ENCODE data around the gene BDKRB2.
"Not testable (repeated sequence)": the region's sequence is repeated elsewhere in the genome, so short reads cannot be mapped to it uniquely, and the experiment has no call there.

BDKRB2 gene

DNA sequence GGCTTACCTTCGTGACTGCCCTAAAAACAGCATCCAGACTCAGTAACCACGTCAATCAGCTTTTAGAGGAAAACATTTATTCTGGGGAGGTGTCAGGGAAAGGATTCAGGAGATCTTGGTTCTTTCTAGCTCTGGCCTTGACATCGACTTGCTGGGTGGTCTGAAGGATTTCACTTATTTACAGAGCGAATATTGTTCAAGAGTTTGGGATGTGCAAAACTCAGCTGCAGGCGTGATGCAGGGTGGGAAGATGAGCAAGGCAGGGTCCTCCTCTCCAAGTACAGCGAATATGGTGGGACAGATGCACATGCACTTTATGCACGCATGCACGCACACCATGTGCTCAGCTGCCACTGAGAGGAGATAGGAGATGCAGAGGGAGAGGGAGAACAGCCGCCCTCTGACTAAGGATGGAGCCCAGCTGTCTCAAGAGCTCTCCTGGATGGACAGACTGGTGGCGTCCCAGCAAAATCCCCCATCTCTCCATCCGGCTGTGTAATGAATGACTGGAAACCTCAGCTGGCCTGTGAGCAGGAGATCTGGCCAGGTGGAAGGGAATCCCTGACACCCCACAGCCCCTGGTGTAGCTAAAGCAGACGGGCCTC lies 27.0 kb downstream of the BDKRB2 start:
- peaks cover 5% of the 10 kb centered on the region for H3K4me1 ChIP-seq (ENCODE audit: control insufficient read depth, insufficient read depth, low read length)
- H3K27me3 ChIP-seq (ENCODE audit: control insufficient read depth, insufficient read depth, low read length) = peaks cover 6% of the 10 kb centered on the region
- no peak overlapping the region for H3K4me3 ChIP-seq (ENCODE audit: low read length)
- no peaks in the 10 kb centered on the region for H3K9me3 ChIP-seq (replicated peaks; ENCODE audit: low read length)
- no peaks in the 10 kb centered on the region for H3K36me3 ChIP-seq (ENCODE audit: insufficient read depth, low read length)
- H3K4me2 ChIP-seq (ENCODE audit: low read length) = no peak overlapping the region
- no peak overlapping the region for H3K9ac ChIP-seq (ENCODE audit: low read depth, low read length)

DNA sequence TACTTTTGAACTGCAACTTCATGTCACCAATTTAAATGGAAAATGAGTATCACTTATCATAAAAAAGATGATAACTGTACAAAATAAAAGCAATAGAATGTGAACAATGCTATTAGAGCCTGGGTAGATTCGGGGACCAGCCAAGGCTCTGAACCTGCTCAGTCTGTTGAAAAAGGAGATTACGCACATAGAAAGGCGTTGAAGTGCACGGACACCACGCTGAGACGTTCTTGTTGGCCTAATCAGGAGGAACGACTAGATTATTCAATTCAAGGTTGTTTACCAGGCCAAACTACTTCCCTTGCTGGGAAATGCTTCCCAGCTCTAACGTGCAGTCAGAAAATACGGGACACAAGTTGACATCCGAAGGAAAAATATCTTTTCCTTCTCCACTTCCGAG lies 27.9 kb downstream of the BDKRB2 start:
- H3K4me1 ChIP-seq (ENCODE audit: control insufficient read depth, insufficient read depth, low read length) = peaks cover 5% of the 10 kb centered on the region
- H3K4me3 ChIP-seq (ENCODE audit: low read length) = no peak overlapping the region
- H3K4me2 ChIP-seq (ENCODE audit: low read length) = no peak overlapping the region
- H3K9me3 ChIP-seq (replicated peaks; ENCODE audit: low read length) = no peaks in the 10 kb centered on the region
- H3K27me3 ChIP-seq (ENCODE audit: control insufficient read depth, insufficient read depth, low read length) = peaks cover 6% of the 10 kb centered on the region
- no peak overlapping the region for H3K9ac ChIP-seq (ENCODE audit: low read depth, low read length)
- no peaks in the 10 kb centered on the region for H3K36me3 ChIP-seq (ENCODE audit: insufficient read depth, low read length)

DNA sequence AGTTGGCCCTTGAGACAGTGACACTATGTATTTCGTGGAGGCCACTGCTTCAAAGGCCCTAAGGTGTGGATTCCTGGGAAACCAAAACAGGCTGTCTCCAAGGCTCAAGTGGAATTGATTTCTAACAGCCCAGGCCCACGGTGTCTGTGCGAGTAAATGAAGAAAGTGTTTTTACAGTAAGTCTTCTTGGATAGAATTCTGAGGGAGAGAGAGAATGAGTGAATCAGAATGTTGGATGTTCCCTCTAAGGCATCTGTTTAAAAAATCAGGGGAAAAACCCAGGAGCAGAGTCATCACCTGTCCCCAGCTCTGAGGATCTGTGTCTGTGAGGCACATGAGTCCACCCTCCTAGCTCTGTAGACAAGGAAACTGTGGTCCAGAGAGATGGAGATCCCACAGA lies 29.0 kb downstream of the BDKRB2 start:
- Histone ChIP-seq H3K4me3 (ENCODE audit: low read length) (no peak overlapping the region), H3K27me3 (ENCODE audit: control insufficient read depth, insufficient read depth, low read length) (peaks cover 6% of the 10 kb centered on the region), H3K9ac (ENCODE audit: low read depth, low read length) (no peak overlapping the region), H3K4me1 (ENCODE audit: control insufficient read depth, insufficient read depth, low read length) (peaks cover 5% of the 10 kb centered on the region), H3K9me3 (replicated peaks; ENCODE audit: low read length) (no peaks in the 10 kb centered on the region), H3K4me2 (ENCODE audit: low read length) (no peak overlapping the region), H3K36me3 (ENCODE audit: insufficient read depth, low read length) (no peaks in the 10 kb centered on the region)

DNA sequence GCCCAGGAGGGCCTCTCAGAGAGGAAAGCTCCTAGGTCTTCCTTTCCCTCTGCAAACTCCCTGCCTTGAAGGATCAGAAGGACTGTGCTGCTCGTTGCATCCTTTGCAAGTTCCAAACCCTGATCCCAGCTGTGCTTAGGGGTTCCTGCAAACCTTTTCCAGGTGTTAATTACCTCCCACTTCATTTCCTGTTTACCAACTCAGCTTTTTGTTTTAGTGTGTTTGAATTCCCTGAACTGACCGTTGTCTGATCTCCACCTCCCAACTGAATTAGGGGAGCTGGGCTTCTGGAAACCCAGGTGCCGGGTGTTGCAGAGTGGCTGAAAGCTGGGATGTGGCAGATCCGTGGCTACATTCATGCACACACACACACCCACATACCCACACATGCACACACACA lies 30.8 kb downstream of the BDKRB2 start:
- Histone ChIP-seq H3K9me3 (replicated peaks; ENCODE audit: low read length) (no peaks in the 10 kb centered on the region), H3K27me3 (ENCODE audit: control insufficient read depth, insufficient read depth, low read length) (peaks cover 6% of the 10 kb centered on the region), H3K4me3 (ENCODE audit: low read length) (no peak overlapping the region), H3K4me2 (ENCODE audit: low read length) (no peak overlapping the region), H3K36me3 (ENCODE audit: insufficient read depth, low read length) (no peaks in the 10 kb centered on the region), H3K4me1 (ENCODE audit: control insufficient read depth, insufficient read depth, low read length) (peaks cover 5% of the 10 kb centered on the region), H3K9ac (ENCODE audit: low read depth, low read length) (no peak overlapping the region)

DNA sequence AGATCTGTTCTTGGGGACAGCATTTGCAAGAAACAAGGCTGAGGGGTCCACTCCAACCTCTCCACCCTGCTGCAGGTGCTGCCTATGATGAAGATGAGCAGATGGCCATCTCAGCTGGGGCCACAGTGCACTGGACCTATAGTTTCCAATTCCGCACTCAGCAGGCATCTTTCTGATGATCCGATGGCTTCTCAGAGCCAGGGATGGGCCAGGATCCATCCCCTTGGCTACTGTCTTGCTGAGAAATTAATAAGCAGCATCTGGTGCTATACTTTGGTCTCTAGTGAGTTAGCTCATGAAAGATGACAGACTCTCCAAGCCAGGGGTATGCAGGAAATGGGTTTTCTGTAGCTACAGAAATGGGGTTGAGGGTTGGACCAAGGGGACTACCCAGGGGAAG lies 33.0 kb downstream of the BDKRB2 start:
- no peak overlapping the region for H3K9ac ChIP-seq (ENCODE audit: low read depth, low read length)
- H3K4me2 ChIP-seq (ENCODE audit: low read length) = no peak overlapping the region
- H3K36me3 ChIP-seq (ENCODE audit: insufficient read depth, low read length) = no peaks in the 10 kb centered on the region
- H3K4me3 ChIP-seq (ENCODE audit: low read length) = no peak overlapping the region
- H3K4me1 ChIP-seq (ENCODE audit: control insufficient read depth, insufficient read depth, low read length) = peaks cover 5% of the 10 kb centered on the region
- H3K9me3 ChIP-seq (replicated peaks; ENCODE audit: low read length) = no peaks in the 10 kb centered on the region
- H3K27me3 ChIP-seq (ENCODE audit: control insufficient read depth, insufficient read depth, low read length) = peaks cover 6% of the 10 kb centered on the region

DNA sequence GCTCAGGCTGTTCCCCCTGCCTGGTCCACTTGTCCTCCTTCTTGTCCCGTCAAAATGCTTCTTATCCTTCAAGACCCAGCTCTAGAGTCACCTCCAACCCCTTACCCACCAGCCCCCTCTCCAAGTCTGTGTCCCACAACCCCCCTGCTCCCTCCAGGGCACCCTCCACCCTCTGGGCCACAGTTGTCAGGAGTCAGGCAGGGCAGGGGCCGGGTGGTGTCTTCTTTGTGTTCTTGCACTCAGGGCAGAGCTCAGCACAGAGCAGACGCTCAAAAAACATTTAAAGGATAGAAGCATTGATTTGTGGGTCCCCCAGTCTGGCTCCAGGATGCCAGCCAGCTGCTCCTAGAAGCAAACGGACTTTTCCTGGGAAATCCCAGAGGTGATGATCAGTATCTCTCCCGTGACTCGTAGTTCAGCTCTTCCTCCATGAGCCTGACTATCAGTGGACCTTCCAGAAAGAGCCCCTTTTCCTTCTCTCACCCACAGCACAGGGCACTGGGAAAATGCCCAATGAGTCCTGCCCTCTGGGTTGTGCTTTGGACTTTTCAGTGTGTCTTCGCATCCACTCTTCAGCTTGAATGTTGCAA lies 34.1 kb downstream of the BDKRB2 start:
- Histone ChIP-seq H3K4me1 (ENCODE audit: control insufficient read depth, insufficient read depth, low read length) (peaks cover 5% of the 10 kb centered on the region), H3K9ac (ENCODE audit: low read depth, low read length) (no peak overlapping the region), H3K9me3 (replicated peaks; ENCODE audit: low read length) (no peaks in the 10 kb centered on the region), H3K36me3 (ENCODE audit: insufficient read depth, low read length) (no peaks in the 10 kb centered on the region), H3K4me3 (ENCODE audit: low read length) (no peak overlapping the region), H3K4me2 (ENCODE audit: low read length) (no peak overlapping the region), H3K27me3 (ENCODE audit: control insufficient read depth, insufficient read depth, low read length) (peaks cover 6% of the 10 kb centered on the region)

DNA sequence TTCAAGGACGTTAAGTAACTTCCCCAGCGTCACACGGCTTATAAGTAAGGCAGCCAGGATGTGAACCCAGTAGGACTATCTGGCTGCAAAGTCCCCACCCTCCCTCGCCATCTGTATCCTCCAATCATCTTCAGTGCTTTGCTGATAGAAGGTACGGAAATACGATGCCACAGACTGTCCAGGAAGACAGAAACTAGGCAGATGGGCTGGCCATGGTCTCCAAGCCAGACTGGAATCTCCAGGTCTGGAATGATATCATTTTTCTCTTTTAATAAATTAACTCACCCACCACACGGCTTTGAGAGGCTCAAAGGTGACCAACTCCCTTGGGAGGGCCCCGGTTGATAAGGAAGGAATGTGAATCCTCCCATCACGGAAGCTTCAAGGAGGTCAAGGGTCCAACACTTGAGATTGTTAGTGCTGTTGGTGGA lies 35.1 kb downstream of the BDKRB2 start:
- H3K9me3 ChIP-seq (replicated peaks; ENCODE audit: low read length) = no peaks in the 10 kb centered on the region
- H3K4me3 ChIP-seq (ENCODE audit: low read length) = no peak overlapping the region
- H3K36me3 ChIP-seq (ENCODE audit: insufficient read depth, low read length) = no peaks in the 10 kb centered on the region
- no peak overlapping the region for H3K4me2 ChIP-seq (ENCODE audit: low read length)
- peaks cover 1% of the 10 kb centered on the region for H3K4me1 ChIP-seq (ENCODE audit: control insufficient read depth, insufficient read depth, low read length)
- peaks cover 4% of the 10 kb centered on the region for H3K27me3 ChIP-seq (ENCODE audit: control insufficient read depth, insufficient read depth, low read length)
- no peak overlapping the region for H3K9ac ChIP-seq (ENCODE audit: low read depth, low read length)

DNA sequence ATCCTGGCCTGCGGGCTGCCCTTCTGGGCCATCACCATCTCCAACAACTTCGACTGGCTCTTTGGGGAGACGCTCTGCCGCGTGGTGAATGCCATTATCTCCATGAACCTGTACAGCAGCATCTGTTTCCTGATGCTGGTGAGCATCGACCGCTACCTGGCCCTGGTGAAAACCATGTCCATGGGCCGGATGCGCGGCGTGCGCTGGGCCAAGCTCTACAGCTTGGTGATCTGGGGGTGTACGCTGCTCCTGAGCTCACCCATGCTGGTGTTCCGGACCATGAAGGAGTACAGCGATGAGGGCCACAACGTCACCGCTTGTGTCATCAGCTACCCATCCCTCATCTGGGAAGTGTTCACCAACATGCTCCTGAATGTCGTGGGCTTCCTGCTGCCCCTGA lies 36.0 kb downstream of the BDKRB2 start:
- no peak overlapping the region for H3K4me2 ChIP-seq (ENCODE audit: low read length)
- H3K27me3 ChIP-seq (ENCODE audit: control insufficient read depth, insufficient read depth, low read length) = peaks cover 3% of the 10 kb centered on the region
- no peaks in the 10 kb centered on the region for H3K9me3 ChIP-seq (replicated peaks; ENCODE audit: low read length)
- H3K36me3 ChIP-seq (ENCODE audit: insufficient read depth, low read length) = no peaks in the 10 kb centered on the region
- no peak overlapping the region for H3K9ac ChIP-seq (ENCODE audit: low read depth, low read length)
- H3K4me1 ChIP-seq (ENCODE audit: control insufficient read depth, insufficient read depth, low read length) = peaks cover under 1% of the 10 kb centered on the region
- no peak overlapping the region for H3K4me3 ChIP-seq (ENCODE audit: low read length)

DNA sequence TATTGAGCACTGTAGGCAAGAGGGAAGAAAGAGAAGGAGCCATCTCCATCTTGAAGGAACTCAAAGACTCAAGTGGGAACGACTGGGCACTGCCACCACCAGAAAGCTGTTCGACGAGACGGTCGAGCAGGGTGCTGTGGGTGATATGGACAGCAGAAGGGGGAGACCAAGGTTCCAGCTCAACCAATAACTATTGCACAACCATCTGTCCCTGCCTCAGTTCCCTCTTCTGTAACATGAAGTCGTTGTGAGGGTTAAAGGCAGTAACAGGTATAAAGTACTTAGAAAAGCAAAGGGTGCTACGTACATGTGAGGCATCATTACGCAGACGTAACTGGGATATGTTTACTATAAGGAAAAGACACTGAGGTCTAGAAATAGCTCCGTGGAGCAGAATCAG lies 37.5 kb downstream of the BDKRB2 start:
- no peak overlapping the region for H3K4me3 ChIP-seq (ENCODE audit: low read length)
- no peak overlapping the region for H3K4me2 ChIP-seq (ENCODE audit: low read length)
- H3K27me3 ChIP-seq (ENCODE audit: control insufficient read depth, insufficient read depth, low read length) = no peaks in the 10 kb centered on the region
- H3K9ac ChIP-seq (ENCODE audit: low read depth, low read length) = no peak overlapping the region
- H3K36me3 ChIP-seq (ENCODE audit: insufficient read depth, low read length) = no peaks in the 10 kb centered on the region
- peaks cover 13% of the 10 kb centered on the region for H3K4me1 ChIP-seq (ENCODE audit: control insufficient read depth, insufficient read depth, low read length)
- no peaks in the 10 kb centered on the region for H3K9me3 ChIP-seq (replicated peaks; ENCODE audit: low read length)

DNA sequence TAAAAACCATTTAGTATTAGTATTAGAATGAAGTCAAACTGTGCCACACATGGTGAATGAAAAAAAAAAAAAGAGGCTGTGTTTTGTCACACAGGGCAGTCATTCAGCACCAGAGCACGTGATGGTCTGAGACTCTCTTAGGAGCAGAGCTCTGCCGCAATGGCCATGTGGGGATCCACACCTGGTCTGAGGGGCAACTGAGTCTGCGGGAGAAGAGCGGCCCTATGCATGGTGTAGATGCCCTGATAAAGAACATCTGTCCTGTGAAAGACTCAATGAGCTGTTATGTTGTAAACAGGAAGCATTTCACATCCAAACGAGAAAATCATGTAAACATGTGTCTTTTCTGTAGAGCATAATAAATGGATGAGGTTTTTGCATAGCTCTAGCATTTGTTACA lies 39.1 kb downstream of the BDKRB2 start:
- Histone ChIP-seq H3K27me3 (ENCODE audit: control insufficient read depth, insufficient read depth, low read length) (no peaks in the 10 kb centered on the region), H3K9ac (ENCODE audit: low read depth, low read length) (no peak overlapping the region), H3K4me2 (ENCODE audit: low read length) (no peak overlapping the region), H3K9me3 (replicated peaks; ENCODE audit: low read length) (no peaks in the 10 kb centered on the region), H3K4me1 (ENCODE audit: control insufficient read depth, insufficient read depth, low read length) (peaks cover 18% of the 10 kb centered on the region), H3K36me3 (ENCODE audit: insufficient read depth, low read length) (no peaks in the 10 kb centered on the region), H3K4me3 (ENCODE audit: low read length) (no peak overlapping the region)

DNA sequence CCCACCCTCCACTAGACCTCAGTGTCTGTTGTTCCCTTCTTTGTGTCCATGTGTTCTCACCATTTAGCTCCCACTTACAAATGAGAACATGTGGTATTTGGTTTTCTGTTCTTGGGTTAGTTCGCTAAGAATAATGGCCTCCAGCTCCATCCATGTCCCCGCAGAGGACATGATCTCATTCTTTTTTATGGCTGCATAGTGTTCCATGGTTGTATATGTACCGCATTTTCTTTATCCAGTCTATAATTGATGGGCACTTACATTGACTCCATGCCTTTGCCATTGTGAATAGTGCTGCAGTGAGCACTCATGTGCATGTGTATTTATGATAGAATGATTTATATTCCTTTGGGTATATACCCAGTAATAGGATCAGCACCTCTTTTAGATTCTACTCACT lies 40.4 kb downstream of the BDKRB2 start:
- H3K27me3 ChIP-seq (ENCODE audit: control insufficient read depth, insufficient read depth, low read length) = not testable (repeated sequence)

More for the DNA sequence above, 40.4 kb downstream of the BDKRB2 start:
- not testable (repeated sequence) for H3K36me3 ChIP-seq (ENCODE audit: insufficient read depth, low read length); H3K9me3 ChIP-seq (replicated peaks; ENCODE audit: low read length); H3K9ac ChIP-seq (ENCODE audit: low read depth, low read length); H3K4me3 ChIP-seq (ENCODE audit: low read length); H3K4me2 ChIP-seq (ENCODE audit: low read length)
- peaks cover 29% of the 10 kb centered on the region for H3K4me1 ChIP-seq (ENCODE audit: control insufficient read depth, insufficient read depth, low read length)

Measured in skeletal muscle satellite cell (primary cell).